ENCODE data around the gene COX20. TPM values are rescaled to one million over a fixed set of nuclear protein-coding genes. Genes with fewer than 3 reads are reported as not detected.

COX20 gene
- total and polyA plus RNA-seq, 2 of the 8 experiments (the other 6 are each of a cell fraction or from before 2014, with no cell fraction given), result 17.5 to 28.8 TPM

GRCh38 chr1:244863491-244864252 is 28.2 kb downstream of the COX20 start:
- Histone ChIP-seq H3K23me2 (ENCODE audit: low read depth, low read length) (peaks cover 5% of the 10 kb centered on the region), H3K4me2 (ENCODE audit: insufficient read depth in 1 of 2, low read depth in 2 of 2, low read length in 2 of 2) (peak overlapping the region; percentile 46 to 92), H4K8ac (ENCODE audit: extremely low read depth, insufficient read depth, low read length) (peak overlapping the region; percentile 99; the same call in 1 of the 2 replicates), H3K9me3 (ENCODE audit: insufficient read depth in 2 of 2, low read depth in 1 of 2, low read length in 1 of 2) (no peaks in the 10 kb centered on the region), H4K20me1 (replicated peaks in 1 of 2; ENCODE audit: control insufficient read depth in 1 of 2, insufficient read depth in 2 of 2, low read length in 2 of 2) (peaks cover 28 to 29% of the 10 kb centered on the region in 2 experiments), H3K79me1 (ENCODE audit: low read depth, low read length) (no peaks in the 10 kb centered on the region), H3K4ac (replicated peaks; ENCODE audit: insufficient read length, low read depth, low read length) (peak overlapping the region; percentile 99), H3K27me3 (replicated peaks in 1 of 4; ENCODE audit: control insufficient read depth in 3 of 4, extremely low read depth in 1 of 4, insufficient read depth in 3 of 4, low read length in 3 of 4) (no peaks in the 10 kb centered on the region), H3K14ac (ENCODE audit: insufficient read length) (peak overlapping the region; percentile 95), H3K4me1 (replicated peaks in 1 of 4; ENCODE audit: control insufficient read depth in 3 of 4, insufficient read depth in 4 of 4, low read length in 3 of 4) (peaks cover 0 to 6% (median 3%) of the 10 kb centered on the region in 4 experiments; a peak in 4 of 7 replicates), H2AFZ (ENCODE audit: low read length) (no peak overlapping the region), H4K5ac (ENCODE audit: insufficient read length, low read depth, low read length) (peak overlapping the region; percentile 95), H3K18ac (ENCODE audit: extremely low read depth, low read length) (peak overlapping the region; percentile 99), H2BK20ac (ENCODE audit: low read length) (no peak overlapping the region), H3K9ac (replicated peaks in 1 of 4; ENCODE audit: extremely low read depth in 1 of 4, low read depth in 3 of 4, low read length in 3 of 4) (peak overlapping the region; percentile 99 to 100 (median 100)), H2BK15ac (ENCODE audit: low read length) (no peak overlapping the region), H4K91ac (replicated peaks; ENCODE audit: insufficient read length, low read length) (peak overlapping the region; percentile 99), H2BK5ac (ENCODE audit: low read depth, low read length) (peak overlapping the region; percentile 98), H3K56ac (replicated peaks; ENCODE audit: insufficient read length, low read depth, low read length) (peak overlapping the region; percentile 97), H3K79me2 (ENCODE audit: control insufficient read depth in 1 of 2, insufficient read depth in 2 of 2, low read length in 2 of 2) (peaks cover 38 to 57% of the 10 kb centered on the region in 2 experiments), H2BK12ac (ENCODE audit: low read depth, low read length) (0 out of 2 replicates have a peak overlapping the region, but pooled peaks have one; percentile 60), H3K23ac (ENCODE audit: insufficient read length) (peak overlapping the region; percentile 15), H3K27ac (ENCODE audit: low read depth, low read length) (peak overlapping the region; percentile 91), H3K36me3 (ENCODE audit: control insufficient read depth in 2 of 4, insufficient read depth in 4 of 4, low read length in 3 of 4) (peaks cover 17 to 41% (median 30%) of the 10 kb centered on the region in 4 experiments), H2BK120ac (replicated peaks; ENCODE audit: low read depth, low read length) (peak overlapping the region; percentile 77), H2AK5ac (ENCODE audit: low read depth, low read length) (peak overlapping the region; percentile 96), H3K4me3 (ENCODE audit: extremely low read depth in 1 of 4, insufficient read depth in 2 of 4, low read depth in 3 of 4, low read length in 4 of 4) (peak overlapping the region; percentile 90 to 100 (median 98))
- FAIRE-seq (no peak), DNase-seq (ENCODE audit: low read depth in 1 of 2, low spot score in 2 of 2) (no peak)
- ChIA-PET POLR2A (ENCODE audit: partially characterized antibody) (interaction anchor here (0.6 to 29.6 kb wide), 25 partner anchors 12 to 306 kb away, joined by 3 to 677 read pairs (median 4); partner anchors contain the start of gene COX20), CTCF (ENCODE audit: partially characterized antibody) (interaction anchor here (1.0 to 2.8 kb wide), 5 partner anchors 28 to 179 kb away, joined by 3 to 12 read pairs (median 3); partner anchors contain the start of gene COX20)
- WGBS, 2 experiments (ENCODE audit: extremely low coverage in 1 of 2, insufficient coverage in 1 of 2, insufficient read length in 1 of 2, insufficient replicate concordance in 2 of 2, low coverage in 1 of 2, low lambda C conversion rate in 2 of 2, missing lambda C conversion rate in 1 of 2), result 0% methylated on average over 56 of the region's 92 CpGs; no CpG with 5 or more reads in 1 of the 2 experiments
- no peak for TF ChIP-seq BRCA1 (IDR thresholded peaks at IDR 0.05; ENCODE audit: low read depth, low read length)
- peak in 1 of 2 experiments; percentile 49; a peak in 2 of 4 replicates for TF ChIP-seq SIN3A (conservative IDR thresholded peaks at IDR 0.05 in 1 of 2, IDR thresholded peaks at IDR 0.05 in 1 of 2; ENCODE audit: low read depth in 1 of 2, low read length in 2 of 2)
- peak in 1 of 2 experiments; percentile 27; a peak in 2 of 3 replicates for TF ChIP-seq POLR2A (IDR thresholded peaks at IDR 0.05; ENCODE audit: control extremely low read depth in 1 of 2, low read depth in 2 of 2, low read length in 2 of 2)
- TF ChIP-seq, protein P1, sequence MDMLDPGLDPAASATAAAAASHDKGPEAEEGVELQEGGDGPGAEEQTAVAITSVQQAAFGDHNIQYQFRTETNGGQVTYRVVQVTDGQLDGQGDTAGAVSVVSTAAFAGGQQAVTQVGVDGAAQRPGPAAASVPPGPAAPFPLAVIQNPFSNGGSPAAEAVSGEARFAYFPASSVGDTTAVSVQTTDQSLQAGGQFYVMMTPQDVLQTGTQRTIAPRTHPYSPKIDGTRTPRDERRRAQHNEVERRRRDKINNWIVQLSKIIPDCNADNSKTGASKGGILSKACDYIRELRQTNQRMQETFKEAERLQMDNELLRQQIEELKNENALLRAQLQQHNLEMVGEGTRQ (IDR thresholded peaks at IDR 0.05; ENCODE audit: low read length), result 0 out of 2 replicates have a peak, but pooled peaks have one; percentile 12
- no peak for TF ChIP-seq CTBP2 (IDR thresholded peaks at IDR 0.05; ENCODE audit: borderline replicate concordance, insufficient read depth, insufficient read length, low read length)
- no peak for TF ChIP-seq TAF7 (optimal IDR thresholded peaks at IDR 0.05; ENCODE audit: borderline replicate concordance, low read depth, low read length)
- TF ChIP-seq HDAC2 (IDR thresholded peaks at IDR 0.05; ENCODE audit: borderline replicate concordance in 1 of 2, low read depth in 2 of 2, low read length in 2 of 2), result no peak
- no peak for TF ChIP-seq RXRA (IDR thresholded peaks at IDR 0.05; ENCODE audit: insufficient read depth, low read depth, low read length)
- TF ChIP-seq EGR1 (IDR thresholded peaks at IDR 0.05; ENCODE audit: borderline replicate concordance, low read depth, low read length), result no peak

Data from H1 (cell line).